ENCODE data around the gene DNAJA1. TPM values are rescaled to one million over a fixed set of nuclear protein-coding genes. Genes with fewer than 3 reads are reported as not detected.
"Not testable (repeated sequence)": the region's sequence is repeated elsewhere in the genome, so short reads cannot be mapped to it uniquely, and the experiment has no call there.

Gene DNAJA1
- total RNA-seq, 2 experiments from 2014 or later = 109 to 110 TPM

DNA sequence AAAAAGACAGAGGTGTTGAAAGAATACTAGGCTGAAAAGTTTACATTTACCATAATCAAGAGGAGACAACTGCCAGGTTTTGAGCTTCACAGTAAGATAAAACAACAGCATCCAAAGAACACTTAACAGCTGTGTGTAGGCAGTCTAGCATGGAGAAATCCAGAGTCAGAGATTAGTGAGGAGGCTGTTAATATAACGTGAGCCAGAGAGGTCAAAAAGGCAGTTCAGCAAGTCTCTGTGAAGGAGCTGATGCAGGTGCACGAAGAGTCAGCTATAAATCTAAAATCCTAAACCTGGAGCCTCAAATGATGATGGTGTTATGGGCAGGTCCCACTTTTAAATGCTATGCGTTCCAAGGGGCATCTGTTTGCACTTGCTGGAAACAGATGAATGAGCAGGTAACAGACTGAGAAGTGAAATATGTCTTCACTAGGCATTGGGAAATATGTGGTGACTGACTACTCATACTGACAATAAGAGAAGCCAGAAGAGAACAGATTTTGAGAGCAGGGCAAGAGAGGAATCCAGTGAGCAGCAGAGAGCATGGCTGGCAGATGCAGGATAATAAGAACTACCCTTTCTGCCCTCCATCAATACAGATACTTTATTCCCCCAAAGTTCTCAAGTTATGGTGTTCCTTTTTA is 32.4 kb upstream of the DNAJA1 start:
- Histone ChIP-seq H4K20me1 (ENCODE audit: insufficient read depth, low read length) (no peaks in the 10 kb centered on the region), H3K9me2 (ENCODE audit: insufficient read depth, low read length) (no peaks in the 10 kb centered on the region), H3K9me3 (ENCODE audit: low read length) (no peaks in the 10 kb centered on the region), H3K4me2 (ENCODE audit: low read length) (no peak overlapping the region), H3K27ac (ENCODE audit: low read depth, low read length, poor library complexity, severe bottlenecking) (no peak overlapping the region), H2AFZ (ENCODE audit: low read length) (no peak overlapping the region), H3K36me3 (ENCODE audit: insufficient read depth, low read length) (peaks cover 67% of the 10 kb centered on the region), H3K4me1 (ENCODE audit: insufficient read depth, low read length, poor library complexity, severe bottlenecking) (no peaks in the 10 kb centered on the region), H3K79me2 (ENCODE audit: insufficient read depth, low read depth, low read length) (peaks cover 5% of the 10 kb centered on the region; the same call in 1 of the 2 replicates), H3K4me3 (ENCODE audit: low read depth, low read length, poor library complexity, severe bottlenecking) (no peak overlapping the region)
- intact Hi-C loops (cut with micrococcal nuclease; ENCODE audit: unreplicated experiment) = no loop called here
- TF ChIP-seq EZH2phosphoT487 (IDR thresholded peaks at IDR 0.05; ENCODE audit: borderline replicate concordance, low read depth, low read length) = no peak
- TF ChIP-seq, protein P1, sequence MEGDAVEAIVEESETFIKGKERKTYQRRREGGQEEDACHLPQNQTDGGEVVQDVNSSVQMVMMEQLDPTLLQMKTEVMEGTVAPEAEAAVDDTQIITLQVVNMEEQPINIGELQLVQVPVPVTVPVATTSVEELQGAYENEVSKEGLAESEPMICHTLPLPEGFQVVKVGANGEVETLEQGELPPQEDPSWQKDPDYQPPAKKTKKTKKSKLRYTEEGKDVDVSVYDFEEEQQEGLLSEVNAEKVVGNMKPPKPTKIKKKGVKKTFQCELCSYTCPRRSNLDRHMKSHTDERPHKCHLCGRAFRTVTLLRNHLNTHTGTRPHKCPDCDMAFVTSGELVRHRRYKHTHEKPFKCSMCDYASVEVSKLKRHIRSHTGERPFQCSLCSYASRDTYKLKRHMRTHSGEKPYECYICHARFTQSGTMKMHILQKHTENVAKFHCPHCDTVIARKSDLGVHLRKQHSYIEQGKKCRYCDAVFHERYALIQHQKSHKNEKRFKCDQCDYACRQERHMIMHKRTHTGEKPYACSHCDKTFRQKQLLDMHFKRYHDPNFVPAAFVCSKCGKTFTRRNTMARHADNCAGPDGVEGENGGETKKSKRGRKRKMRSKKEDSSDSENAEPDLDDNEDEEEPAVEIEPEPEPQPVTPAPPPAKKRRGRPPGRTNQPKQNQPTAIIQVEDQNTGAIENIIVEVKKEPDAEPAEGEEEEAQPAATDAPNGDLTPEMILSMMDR (conservative IDR thresholded peaks at IDR 0.05; ENCODE audit: low read length) = no peak
- no TSS peak for BruUV-seq (replicated peaks)
- no peak for DNase-seq (ENCODE audit: low spot score)
- CTCF ChIA-PET (ENCODE audit: unreplicated experiment) = no interaction called here
- POLR2A ChIA-PET = interaction anchor here (0.6 to 1.2 kb wide), 3 partner anchors 32 to 401 kb away, joined by 3 read pairs; partner anchors contain the start of gene DNAJA1

DNA sequence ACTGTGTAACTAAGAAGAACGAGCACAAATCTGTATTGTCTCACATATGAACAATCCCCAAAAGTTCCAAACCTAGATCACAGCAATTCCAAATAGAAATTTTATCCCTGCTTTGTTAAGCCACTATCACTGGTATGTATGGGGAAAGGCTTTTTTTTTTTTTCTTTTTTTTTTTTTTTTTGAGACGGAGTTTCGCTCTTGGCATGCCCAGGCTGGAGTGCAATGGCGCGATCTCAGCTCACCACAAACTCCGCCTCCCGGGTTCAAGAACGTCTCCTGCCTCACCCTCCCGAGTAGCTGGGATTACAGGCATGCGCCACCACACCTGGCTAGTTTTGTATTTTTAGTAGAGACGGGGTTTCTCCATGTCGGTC is 24.4 kb upstream of the DNAJA1 start:
- Histone ChIP-seq H3K4me2 (ENCODE audit: low read length) (peak overlapping the region; percentile 94), H3K27ac (ENCODE audit: low read depth, low read length, poor library complexity, severe bottlenecking) (peak overlapping the region; percentile 72), H3K36me3 (ENCODE audit: insufficient read depth, low read length) (peaks cover 36% of the 10 kb centered on the region), H3K4me1 (ENCODE audit: insufficient read depth, low read length, poor library complexity, severe bottlenecking) (peaks cover 20% of the 10 kb centered on the region), H3K79me2 (ENCODE audit: insufficient read depth, low read depth, low read length) (peaks cover 30% of the 10 kb centered on the region), H3K4me3 (ENCODE audit: low read depth, low read length, poor library complexity, severe bottlenecking) (peak overlapping the region; percentile 81), H2AFZ (ENCODE audit: low read length) (peak overlapping the region; percentile 74; the same call in 1 of the 2 replicates)
- BruUV-seq (replicated peaks); H3K9me3 ChIP-seq (ENCODE audit: low read length); H3K9me2 ChIP-seq (ENCODE audit: insufficient read depth, low read length); H4K20me1 ChIP-seq (ENCODE audit: insufficient read depth, low read length); CTCF ChIA-PET (ENCODE audit: unreplicated experiment): not testable (repeated sequence)
- DNase-seq (ENCODE audit: low spot score) = peak; percentile 15
- POLR2A ChIA-PET = interaction anchor here (0.7 to 1.1 kb wide), 3 partner anchors 21 to 375 kb away, joined by 3 to 4 read pairs (median 4); no protein-coding TSS in a partner anchor
- intact Hi-C loops (cut with micrococcal nuclease; ENCODE audit: unreplicated experiment) = loop anchor here (2.0 kb wide), 1 partner anchor 24 kb away; the partner anchor contains the start of gene DNAJA1

DNA sequence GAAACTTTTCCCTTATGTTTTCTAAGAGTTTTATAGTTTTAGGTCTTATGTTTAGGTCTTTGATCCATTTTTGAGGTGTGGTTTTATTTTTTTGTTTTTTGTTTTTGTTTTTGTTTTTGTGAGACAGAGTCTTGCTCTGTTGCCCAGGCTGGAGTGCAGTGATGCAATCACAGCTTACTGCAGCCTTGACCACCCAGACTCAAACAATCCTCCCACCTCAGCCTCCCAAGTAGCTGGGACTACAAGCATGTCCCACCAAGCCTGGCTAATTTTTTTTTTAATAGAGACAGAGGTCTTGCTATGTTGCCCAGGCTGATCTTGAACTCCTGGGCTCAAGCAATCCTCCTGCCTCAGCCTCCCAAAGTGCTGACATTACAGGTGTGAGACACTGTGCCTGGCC is 19.7 kb upstream of the DNAJA1 start:
- H3K27ac ChIP-seq (ENCODE audit: low read depth, low read length, poor library complexity, severe bottlenecking); CTCF ChIA-PET (ENCODE audit: unreplicated experiment); H2AFZ ChIP-seq (ENCODE audit: low read length); H3K4me3 ChIP-seq (ENCODE audit: low read depth, low read length, poor library complexity, severe bottlenecking); H3K79me2 ChIP-seq (ENCODE audit: insufficient read depth, low read depth, low read length); DNase-seq (ENCODE audit: low spot score); BruUV-seq (replicated peaks); H4K20me1 ChIP-seq (ENCODE audit: insufficient read depth, low read length); intact Hi-C loops (cut with micrococcal nuclease; ENCODE audit: unreplicated experiment); H3K4me2 ChIP-seq (ENCODE audit: low read length); H3K9me2 ChIP-seq (ENCODE audit: insufficient read depth, low read length); H3K36me3 ChIP-seq (ENCODE audit: insufficient read depth, low read length); H3K9me3 ChIP-seq (ENCODE audit: low read length): not testable (repeated sequence)
- H3K4me1 ChIP-seq (ENCODE audit: insufficient read depth, low read length, poor library complexity, severe bottlenecking) = peaks cover 15% of the 10 kb centered on the region
- POLR2A ChIA-PET = interaction anchor here (0.9 kb wide), 1 partner anchor 19 kb away, joined by 3 read pairs; no protein-coding TSS in a partner anchor
